Osteoblast (primary cell): ENCODE measurements around the gene CHRNB1. TPM values are rescaled to one million over a fixed set of nuclear protein-coding genes. Genes with fewer than 3 reads are reported as not detected.

Experiments
- DNase-seq: peaks from one replicate; pipeline ENCODE4 v3.0.0; 2011; ENCODE audit warnings: low spot score, mixed read lengths; ENCODE audit not compliant: insufficient read length; ENCODE audit errors: missing footprints
- H2AFZ ChIP-seq: 2 replicates; pipeline ENCODE4 v1.6.0; 2011; ENCODE audit warnings: mild to moderate bottlenecking, low read length
- H3K27ac ChIP-seq: 2 replicates; pipeline ENCODE4 v1.5.1; 2011; ENCODE audit warnings: mild to moderate bottlenecking, low read depth, low read length, moderate library complexity
- H3K27me3 ChIP-seq: 2 replicates; pipeline ENCODE4 v1.6.0; 2012; ENCODE audit warnings: mild to moderate bottlenecking, control low read depth, inconsistent platforms, low read length, moderate library complexity; ENCODE audit not compliant: insufficient read depth
- H3K36me3 ChIP-seq: 2 replicates; pipeline ENCODE4 v1.5.1; 2011; ENCODE audit warnings: mild to moderate bottlenecking, low read length, control low read depth, moderate library complexity; ENCODE audit not compliant: insufficient read depth
- H3K4me1 ChIP-seq: 2 replicates; pipeline ENCODE4 v1.5.1; 2011; ENCODE audit warnings: mild to moderate bottlenecking, low read length, control low read depth, moderate library complexity; ENCODE audit not compliant: insufficient read depth
- H3K4me2 ChIP-seq: 2 replicates; pipeline ENCODE4 v1.6.0; 2011; ENCODE audit warnings: mild to moderate bottlenecking, low read length; ENCODE audit not compliant: insufficient read depth
- H3K4me3 ChIP-seq: fragments of 200-600 bp; sonication (generic); 3 replicates; pipeline ENCODE4 v1.5.1; 2012; ENCODE audit warnings: mild to moderate bottlenecking, low read length, inconsistent platforms; ENCODE audit not compliant: insufficient read depth
- H3K79me2 ChIP-seq: 2 replicates; pipeline ENCODE4 v1.6.0; 2012; ENCODE audit warnings: mild to moderate bottlenecking, low read length, control low read depth, inconsistent platforms; ENCODE audit not compliant: insufficient read depth
- H3K9me3 ChIP-seq: 2 replicates; pipeline ENCODE4 v1.5.1; 2011; ENCODE audit warnings: low read depth, low read length, control low read depth
- H4K20me1 ChIP-seq: 2 replicates; pipeline ENCODE4 v1.6.0; 2012; ENCODE audit warnings: mild to moderate bottlenecking, low read length, control low read depth; ENCODE audit not compliant: insufficient read depth
- CTCF ChIP-seq: IDR thresholded peaks from 2 replicates; pipeline ENCODE4 v1.5.1; 2011; ENCODE audit warnings: mild to moderate bottlenecking, low read depth, low read length, moderate library complexity; ENCODE audit errors: extremely low read depth
- total RNA-seq: library from RNA; depleted of rRNA; stranded (reverse); fragments of >200 nt; gene quantifications from 2 replicates; pipeline ENCODE4 v1.2.3, GENCODE V29; 2012

Gene CHRNB1
- total RNA-seq, 1 donor, result 5.4 TPM

GRCh38 chr17:7403727-7403976, 41.2 kb upstream of the CHRNB1 start:
- H2AFZ ChIP-seq, result peak overlapping the region; percentile 94

GRCh38 chr17:7403977-7404736, 40.7 kb upstream of the CHRNB1 start, which contains the start of gene TMEM256:
TSS of gene TMEM256 (minus strand) at chr17:7404097. CDS start at chr17:7404084, 13 bp downstream.
- H3K4me2 ChIP-seq, result peak within 1 kb of the TSS; percentile 98
- no peaks in the 10 kb centered on the region for H3K27me3 ChIP-seq
- DNase-seq, result peak; percentile 100
- H4K20me1 ChIP-seq, result peaks cover 6% of the 10 kb centered on the region
- H3K4me3 ChIP-seq, result peak within 1 kb of the TSS; percentile 85
- peak within 1 kb of the TSS; percentile 94 for H2AFZ ChIP-seq
- H3K79me2 ChIP-seq, result peaks cover 10% of the 10 kb centered on the region
- peak within 1 kb of the TSS; percentile 61 for H3K27ac ChIP-seq
- peaks cover 17% of the 10 kb centered on the region for H3K4me1 ChIP-seq
- peaks cover 7% of the 10 kb centered on the region for H3K36me3 ChIP-seq
- no peak for TF ChIP-seq CTCF
- no peaks in the 10 kb centered on the region for H3K9me3 ChIP-seq

More at GRCh38 chr17:7403727-7403976, 41.2 kb upstream of the CHRNB1 start:
- H3K4me2 ChIP-seq, result peak overlapping the region; percentile 98
- H3K9me3 ChIP-seq, result no peaks in the 10 kb centered on the region
- peaks cover 6% of the 10 kb centered on the region for H4K20me1 ChIP-seq
- peaks cover 2% of the 10 kb centered on the region for H3K36me3 ChIP-seq
- TF ChIP-seq CTCF, result no peak
- H3K4me1 ChIP-seq, result peaks cover 17% of the 10 kb centered on the region
- peaks cover 10% of the 10 kb centered on the region for H3K79me2 ChIP-seq
- H3K4me3 ChIP-seq, result peak overlapping the region; percentile 85
- H3K27me3 ChIP-seq, result no peaks in the 10 kb centered on the region
- peak overlapping the region; percentile 61 for H3K27ac ChIP-seq
- DNase-seq, result peak; percentile 99

GRCh38 chr17:7404737-7405349, 40.0 kb upstream of the CHRNB1 start:
- Histone ChIP-seq H3K79me2 (peaks cover 10% of the 10 kb centered on the region), H3K4me2 (peak overlapping the region; percentile 83), H2AFZ (peak overlapping the region; percentile 82), H3K27ac (peak overlapping the region; percentile 51), H3K9me3 (no peaks in the 10 kb centered on the region), H3K36me3 (peaks cover 13% of the 10 kb centered on the region), H3K4me1 (peaks cover 17% of the 10 kb centered on the region), H4K20me1 (peaks cover 6% of the 10 kb centered on the region), H3K4me3 (peak overlapping the region; percentile 85), H3K27me3 (no peaks in the 10 kb centered on the region)
- no peak for TF ChIP-seq CTCF
- DNase-seq, result peak; percentile 98
